ENCODE measurements around the gene MMRN1. TPM values are rescaled to one million over a fixed set of nuclear protein-coding genes. Genes with fewer than 3 reads are reported as not detected.

The MMRN1 gene
- total RNA-seq, 2 donors from 2014 or later, result 7.3 to 17.8 TPM

DNA sequence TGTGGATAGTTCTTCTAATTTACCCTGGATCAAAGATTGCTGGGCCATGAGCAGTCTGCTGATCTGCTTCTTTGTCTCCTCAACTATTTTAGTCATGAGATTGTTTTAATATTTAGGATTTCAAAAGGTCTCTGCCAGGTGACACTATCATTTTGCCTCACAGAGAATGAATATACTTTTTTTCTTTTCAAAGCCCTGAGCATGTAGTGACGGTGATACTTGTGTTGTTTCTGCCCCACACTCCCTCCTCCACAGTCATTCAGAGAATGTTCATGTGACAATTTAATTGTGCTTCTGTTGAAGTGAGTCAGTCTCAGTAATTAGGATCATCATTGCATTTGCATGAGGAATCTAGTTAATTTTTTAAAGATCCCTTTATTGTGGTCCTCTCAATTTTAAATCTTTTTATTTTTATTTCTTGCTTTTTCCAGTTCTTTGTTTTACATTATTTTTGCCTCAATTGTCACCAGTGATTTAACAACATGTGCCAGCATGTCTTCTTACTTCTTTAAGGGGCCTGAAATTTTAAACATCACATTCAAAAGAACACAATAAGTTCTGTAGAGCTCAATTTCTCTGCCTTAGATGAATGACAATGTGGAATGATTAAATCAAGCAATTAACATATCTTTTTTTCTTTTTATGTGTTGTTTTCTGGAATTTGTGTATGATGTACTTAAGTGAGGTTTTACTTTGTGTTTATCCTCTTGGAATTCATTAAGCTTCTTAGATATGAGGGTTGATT lies 12.3 kb downstream of the MMRN1 start:
- Histone ChIP-seq H3K27me3 (replicated peaks; ENCODE audit: insufficient read depth) (no peaks in the 10 kb centered on the region), H3K36me3 (no peaks in the 10 kb centered on the region), H3K4me1 (ENCODE audit: control insufficient read depth in 1 of 2, low read depth in 2 of 2) (no peaks in the 10 kb centered on the region), H3K9me3 (no peaks in the 10 kb centered on the region), H3K4me3 (no peak overlapping the region), H3K27ac (no peak overlapping the region)
- no peak for ATAC-seq (ENCODE audit: insufficient number of reproducible peaks, low FRiP score, low read depth)
- no peak for DNase-seq (ENCODE audit: low spot score)
- TF ChIP-seq, protein P1, sequence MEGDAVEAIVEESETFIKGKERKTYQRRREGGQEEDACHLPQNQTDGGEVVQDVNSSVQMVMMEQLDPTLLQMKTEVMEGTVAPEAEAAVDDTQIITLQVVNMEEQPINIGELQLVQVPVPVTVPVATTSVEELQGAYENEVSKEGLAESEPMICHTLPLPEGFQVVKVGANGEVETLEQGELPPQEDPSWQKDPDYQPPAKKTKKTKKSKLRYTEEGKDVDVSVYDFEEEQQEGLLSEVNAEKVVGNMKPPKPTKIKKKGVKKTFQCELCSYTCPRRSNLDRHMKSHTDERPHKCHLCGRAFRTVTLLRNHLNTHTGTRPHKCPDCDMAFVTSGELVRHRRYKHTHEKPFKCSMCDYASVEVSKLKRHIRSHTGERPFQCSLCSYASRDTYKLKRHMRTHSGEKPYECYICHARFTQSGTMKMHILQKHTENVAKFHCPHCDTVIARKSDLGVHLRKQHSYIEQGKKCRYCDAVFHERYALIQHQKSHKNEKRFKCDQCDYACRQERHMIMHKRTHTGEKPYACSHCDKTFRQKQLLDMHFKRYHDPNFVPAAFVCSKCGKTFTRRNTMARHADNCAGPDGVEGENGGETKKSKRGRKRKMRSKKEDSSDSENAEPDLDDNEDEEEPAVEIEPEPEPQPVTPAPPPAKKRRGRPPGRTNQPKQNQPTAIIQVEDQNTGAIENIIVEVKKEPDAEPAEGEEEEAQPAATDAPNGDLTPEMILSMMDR (IDR thresholded peaks at IDR 0.05), result no peak

DNA sequence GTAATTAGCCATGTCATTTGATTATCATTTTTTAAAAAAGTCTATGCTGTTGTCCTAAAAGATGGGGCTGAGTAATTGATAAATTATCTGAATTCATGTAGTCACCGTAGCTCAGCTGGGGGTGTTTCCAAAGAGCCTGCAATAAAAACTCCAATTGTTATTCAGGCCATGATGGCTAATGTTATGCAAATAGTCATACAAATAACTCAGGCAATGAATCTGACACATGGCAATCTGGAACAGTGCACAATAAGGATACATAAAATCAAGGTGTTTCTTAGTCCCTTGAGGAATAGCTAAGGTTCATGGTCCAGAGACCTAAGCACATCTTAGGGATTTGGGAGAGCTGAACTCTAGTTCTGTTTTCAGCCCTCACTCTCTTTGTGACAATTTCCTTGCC lies 15.2 kb downstream of the MMRN1 start:
- Histone ChIP-seq H3K36me3 (no peaks in the 10 kb centered on the region), H3K4me1 (ENCODE audit: control insufficient read depth in 1 of 2, low read depth in 2 of 2) (no peaks in the 10 kb centered on the region), H3K27ac (no peak overlapping the region), H3K27me3 (replicated peaks; ENCODE audit: insufficient read depth) (no peaks in the 10 kb centered on the region), H3K9me3 (no peaks in the 10 kb centered on the region), H3K4me3 (no peak overlapping the region)
- TF ChIP-seq, protein P1 (IDR thresholded peaks at IDR 0.05), result no peak
- ATAC-seq (ENCODE audit: insufficient number of reproducible peaks, low FRiP score, low read depth) (no peak), DNase-seq (ENCODE audit: low spot score) (no peak)

DNA sequence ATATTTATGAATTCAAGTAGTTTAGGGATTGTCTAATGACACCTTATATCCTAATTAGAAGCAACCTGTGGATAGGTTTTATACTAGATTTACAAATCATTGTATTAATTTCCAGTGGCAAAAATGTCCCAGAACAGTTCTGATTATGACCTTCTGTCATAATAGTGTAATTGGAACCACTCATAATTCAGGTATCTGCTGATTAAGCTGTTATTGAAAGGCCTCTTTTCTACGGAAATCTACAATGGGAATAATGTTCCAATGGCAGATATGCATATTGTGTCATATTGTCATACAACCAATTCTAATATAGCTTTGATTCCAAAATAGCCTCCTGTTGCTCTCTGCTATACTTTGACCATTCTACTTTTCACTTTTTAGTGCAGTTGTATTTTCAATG lies 19.0 kb downstream of the MMRN1 start:
- no peak for DNase-seq (ENCODE audit: low spot score)

DNA sequence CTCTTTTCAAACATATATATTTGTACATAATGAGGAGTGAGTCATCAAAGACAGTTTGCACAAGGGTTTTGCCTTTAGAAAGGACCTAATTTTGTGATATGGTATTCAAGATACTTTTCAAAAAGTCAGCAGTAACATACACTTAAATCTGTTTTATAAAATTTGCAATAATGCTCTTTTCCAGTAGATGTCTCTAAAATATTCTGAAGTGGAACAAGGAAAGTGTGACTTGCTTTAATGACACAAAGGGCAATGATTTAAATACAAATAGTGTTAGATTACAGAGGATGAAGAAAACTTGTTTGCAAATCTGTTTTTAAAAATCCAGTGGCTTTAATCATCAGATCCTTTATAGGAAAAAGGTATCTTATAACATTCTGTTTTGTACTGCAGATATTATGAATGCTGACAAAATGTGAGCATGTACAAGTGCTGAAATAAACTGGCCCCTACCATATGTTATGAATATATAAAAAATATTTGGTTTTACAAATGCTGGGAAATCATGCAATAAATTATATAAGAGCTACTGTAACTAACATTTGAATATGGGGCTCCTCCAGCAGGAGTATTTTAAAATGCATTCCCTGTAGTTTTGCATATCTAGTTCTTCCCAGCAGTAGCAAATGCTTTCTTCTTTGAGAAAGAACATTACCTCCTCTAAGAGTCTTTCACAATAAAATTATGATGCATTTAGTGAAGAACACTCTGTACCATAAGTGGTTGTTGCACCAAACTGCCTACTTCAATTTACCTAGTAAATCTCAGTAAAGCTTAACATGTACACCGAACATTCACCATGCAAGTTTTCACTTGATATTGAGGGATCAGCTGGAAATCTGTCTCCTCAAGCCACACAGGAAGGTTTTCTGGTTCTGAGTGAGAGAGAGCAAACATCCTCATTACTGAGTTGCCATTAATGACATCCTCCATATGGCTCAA lies 20.2 kb downstream of the MMRN1 start:
- H3K4me1 ChIP-seq (ENCODE audit: control insufficient read depth in 1 of 2, low read depth in 2 of 2), result no peaks in the 10 kb centered on the region
- no peaks in the 10 kb centered on the region for H3K36me3 ChIP-seq
- no peaks in the 10 kb centered on the region for H3K9me3 ChIP-seq
- ATAC-seq (ENCODE audit: insufficient number of reproducible peaks, low FRiP score, low read depth), result no peak
- no peaks in the 10 kb centered on the region for H3K27me3 ChIP-seq (replicated peaks; ENCODE audit: insufficient read depth)
- no peak overlapping the region for H3K4me3 ChIP-seq
- TF ChIP-seq, protein P1 (IDR thresholded peaks at IDR 0.05), result no peak
- no peak overlapping the region for H3K27ac ChIP-seq
- DNase-seq (ENCODE audit: low spot score), result no peak

More for the DNA sequence above, 19.0 kb downstream of the MMRN1 start:
- H3K36me3 ChIP-seq, result no peaks in the 10 kb centered on the region
- H3K9me3 ChIP-seq, result no peaks in the 10 kb centered on the region
- no peak for ATAC-seq (ENCODE audit: insufficient number of reproducible peaks, low FRiP score, low read depth)
- TF ChIP-seq, protein P1 (IDR thresholded peaks at IDR 0.05), result no peak
- H3K4me3 ChIP-seq, result no peak overlapping the region
- H3K4me1 ChIP-seq (ENCODE audit: control insufficient read depth in 1 of 2, low read depth in 2 of 2), result no peaks in the 10 kb centered on the region
- H3K27me3 ChIP-seq (replicated peaks; ENCODE audit: insufficient read depth), result no peaks in the 10 kb centered on the region
- no peak overlapping the region for H3K27ac ChIP-seq

DNA sequence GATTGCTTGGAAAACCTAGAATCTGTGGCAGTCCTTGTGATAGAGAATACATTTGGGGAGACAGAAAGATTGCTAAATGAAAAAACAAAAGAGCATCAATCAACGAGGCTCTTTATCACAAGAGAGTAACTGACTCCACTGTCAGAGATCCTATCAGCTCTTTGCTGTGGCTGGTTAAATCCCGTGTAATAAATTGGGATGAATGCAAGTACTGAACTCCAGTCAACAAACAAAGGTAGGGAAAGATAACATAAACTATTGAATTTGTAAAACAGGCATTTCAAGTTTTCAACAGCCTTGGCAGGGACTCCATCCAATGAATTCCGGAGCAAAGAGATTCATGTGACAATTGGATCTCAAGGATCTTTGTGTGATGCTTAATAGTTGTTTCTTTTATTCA lies 21.3 kb downstream of the MMRN1 start:
- DNase-seq (ENCODE audit: low spot score) (no peak), ATAC-seq (ENCODE audit: insufficient number of reproducible peaks, low FRiP score, low read depth) (no peak)
- Histone ChIP-seq H3K4me1 (ENCODE audit: control insufficient read depth in 1 of 2, low read depth in 2 of 2) (no peaks in the 10 kb centered on the region), H3K27ac (no peak overlapping the region), H3K36me3 (no peaks in the 10 kb centered on the region), H3K4me3 (no peak overlapping the region), H3K27me3 (replicated peaks; ENCODE audit: insufficient read depth) (no peaks in the 10 kb centered on the region), H3K9me3 (no peaks in the 10 kb centered on the region)
- TF ChIP-seq, protein P1 (IDR thresholded peaks at IDR 0.05), result no peak

Measured in thoracic aorta (tissue), 2 donors.